NCI-H446 (cell line): ENCODE data around the gene SRRM3.
"Not testable (repeated sequence)": the region's sequence is repeated elsewhere in the genome, so short reads cannot be mapped to it uniquely, and the experiment has no call there.

Experiments
- DNase-seq, 2 experiments: peaks; one replicate each; lab custom pipeline; 2025; lab: John Stamatoyannopoulos, UW

The SRRM3 gene

DNA sequence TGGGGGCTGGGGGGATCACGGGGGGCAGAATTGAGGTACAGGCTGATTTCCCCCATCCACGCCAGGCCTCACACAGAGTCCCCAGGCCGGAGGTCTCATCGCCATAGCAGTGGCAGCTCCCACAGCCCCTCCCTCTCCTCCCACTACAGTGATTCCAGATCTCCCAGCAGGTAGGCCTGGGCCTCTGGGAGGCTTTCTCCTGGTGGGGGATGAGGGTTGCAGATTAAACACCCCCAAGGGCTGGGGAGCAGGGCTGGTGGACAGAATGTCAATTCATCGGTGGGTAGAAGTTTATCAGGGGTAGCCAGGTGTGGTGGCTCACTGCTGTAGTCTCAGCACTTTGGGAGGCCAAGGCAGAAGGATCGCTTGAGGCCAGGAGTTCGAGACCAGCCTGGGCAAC, 63.6 kb downstream of the SRRM3 start:
- DNase-seq, result no peak

- no peak for DNase-seq
These were observed 65.6 kb downstream of the SRRM3 start for GRCh38 chr7:76267107-76267893.

DNA sequence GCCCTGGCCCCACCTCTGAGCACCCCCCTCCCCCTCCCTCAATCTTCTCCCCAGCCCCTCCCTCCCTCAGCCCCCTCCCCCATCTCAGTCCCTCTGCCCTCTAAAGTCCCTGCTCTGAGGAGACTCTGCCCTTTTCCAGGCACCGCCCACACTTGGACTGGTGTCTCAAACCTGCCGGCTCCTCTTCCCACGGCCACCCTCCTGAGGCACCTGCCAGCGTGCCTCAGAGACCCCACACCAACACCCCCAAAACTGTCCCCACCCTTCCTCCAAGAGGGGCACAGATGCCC, 66.1 kb downstream of the SRRM3 start:
- no peak for DNase-seq

DNA sequence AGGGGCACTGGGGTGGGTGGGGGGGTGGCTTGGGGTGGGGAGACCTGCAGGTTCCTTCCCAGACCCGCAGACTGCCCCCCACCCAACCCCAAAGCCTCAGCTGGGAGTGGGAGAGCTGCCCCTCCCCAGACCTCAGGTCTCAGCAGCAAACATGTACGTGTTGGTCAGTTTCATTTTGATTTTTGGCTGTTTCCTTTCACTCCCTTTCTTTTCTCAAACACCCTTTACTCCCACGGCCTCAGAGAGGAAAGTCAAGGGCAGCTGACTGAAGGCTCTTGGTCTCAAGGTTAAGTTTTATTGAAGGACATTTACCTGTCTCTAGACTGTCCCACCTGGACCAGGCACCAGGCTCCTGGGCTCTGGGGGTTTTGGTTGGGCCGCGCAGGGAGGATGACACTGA, 66.7 kb downstream of the SRRM3 start:
- DNase-seq, result no peak

GRCh38 chr7:76269895-76270294, 68.2 kb downstream of the SRRM3 start:
- DNase-seq, result no peak

GRCh38 chr7:76271384-76271783, 69.7 kb downstream of the SRRM3 start:
- not testable (repeated sequence) for DNase-seq

- no peak for DNase-seq
These were observed 70.4 kb downstream of the SRRM3 start for GRCh38 chr7:76272142-76272541.

- DNase-seq, result no peak
These were observed 71.3 kb downstream of the SRRM3 start for GRCh38 chr7:76272851-76273497.

GRCh38 chr7:76273503-76273902, 71.8 kb downstream of the SRRM3 start:
- DNase-seq, result no peak

- no peak for DNase-seq
These were observed 76.8 kb downstream of the SRRM3 start for GRCh38 chr7:76278540-76278939.

GRCh38 chr7:76280408-76280807, 78.7 kb downstream of the SRRM3 start:
- no peak for DNase-seq

DNA sequence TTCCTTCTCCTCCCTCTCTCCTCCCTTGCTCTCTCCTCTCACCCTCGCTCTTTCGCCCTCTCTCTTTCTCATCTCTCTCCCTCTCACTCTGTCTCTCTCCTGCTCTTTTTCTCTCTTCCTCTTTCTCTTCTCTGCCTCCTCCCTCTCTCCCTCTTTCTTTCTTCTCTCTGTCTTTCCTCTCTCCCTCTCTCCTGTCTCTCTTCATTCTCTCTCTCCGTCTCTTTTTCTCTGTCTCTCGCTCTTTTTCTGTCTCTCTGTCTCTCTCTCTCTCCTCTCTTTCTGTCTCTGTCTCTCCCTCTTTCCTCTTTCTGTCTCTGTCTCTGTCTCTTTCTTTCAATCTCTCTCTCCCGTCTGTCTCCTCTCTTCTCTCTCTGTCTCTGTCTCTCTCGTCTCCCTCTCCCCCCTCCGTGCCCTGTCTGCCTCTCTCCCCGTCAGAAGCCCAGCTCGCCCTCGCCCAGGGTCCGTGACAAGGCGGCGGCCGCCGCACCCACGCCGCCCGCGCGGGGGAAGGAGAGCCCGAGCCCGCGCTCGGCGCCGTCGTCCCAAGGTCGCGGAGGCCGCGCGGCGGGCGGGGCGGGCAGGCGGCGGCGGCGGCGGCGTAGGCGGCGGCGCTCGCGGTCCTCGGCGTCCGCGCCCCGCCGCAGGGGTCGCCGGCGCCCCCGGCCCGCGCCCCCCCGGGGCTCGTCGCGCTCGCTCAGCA, 79.5 kb downstream of the SRRM3 start:
- DNase-seq, result no peak

DNA sequence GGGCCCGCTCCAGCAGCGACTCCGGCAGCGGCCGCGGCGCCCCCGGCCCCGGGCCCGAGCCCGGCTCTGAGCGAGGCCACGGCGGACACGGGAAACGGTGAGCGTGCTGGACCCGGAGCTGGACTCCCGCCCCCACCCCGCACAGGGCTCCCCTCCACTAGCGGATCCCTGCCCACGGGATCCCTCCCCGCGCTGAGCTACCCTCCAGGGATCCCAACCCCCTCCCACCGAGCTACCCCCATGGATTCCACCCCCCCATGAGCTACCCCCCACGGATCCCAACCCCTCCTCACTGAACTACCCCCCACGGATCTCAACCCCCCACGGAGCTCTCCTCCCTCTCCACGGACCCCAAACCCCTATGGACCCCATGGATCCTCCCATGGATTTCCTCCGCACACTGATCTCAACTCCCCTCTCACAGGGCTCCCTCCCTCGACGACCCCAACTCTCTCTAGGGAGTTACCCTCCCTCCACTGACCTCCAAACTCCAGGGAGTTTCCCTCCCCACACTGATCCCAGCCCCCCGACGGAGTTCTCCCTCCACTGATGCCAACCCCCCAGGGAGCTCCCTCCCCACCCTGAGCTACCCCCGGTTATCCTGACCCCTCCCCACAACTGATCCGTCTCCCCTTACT, 80.1 kb downstream of the SRRM3 start:
- no peak for DNase-seq

DNA sequence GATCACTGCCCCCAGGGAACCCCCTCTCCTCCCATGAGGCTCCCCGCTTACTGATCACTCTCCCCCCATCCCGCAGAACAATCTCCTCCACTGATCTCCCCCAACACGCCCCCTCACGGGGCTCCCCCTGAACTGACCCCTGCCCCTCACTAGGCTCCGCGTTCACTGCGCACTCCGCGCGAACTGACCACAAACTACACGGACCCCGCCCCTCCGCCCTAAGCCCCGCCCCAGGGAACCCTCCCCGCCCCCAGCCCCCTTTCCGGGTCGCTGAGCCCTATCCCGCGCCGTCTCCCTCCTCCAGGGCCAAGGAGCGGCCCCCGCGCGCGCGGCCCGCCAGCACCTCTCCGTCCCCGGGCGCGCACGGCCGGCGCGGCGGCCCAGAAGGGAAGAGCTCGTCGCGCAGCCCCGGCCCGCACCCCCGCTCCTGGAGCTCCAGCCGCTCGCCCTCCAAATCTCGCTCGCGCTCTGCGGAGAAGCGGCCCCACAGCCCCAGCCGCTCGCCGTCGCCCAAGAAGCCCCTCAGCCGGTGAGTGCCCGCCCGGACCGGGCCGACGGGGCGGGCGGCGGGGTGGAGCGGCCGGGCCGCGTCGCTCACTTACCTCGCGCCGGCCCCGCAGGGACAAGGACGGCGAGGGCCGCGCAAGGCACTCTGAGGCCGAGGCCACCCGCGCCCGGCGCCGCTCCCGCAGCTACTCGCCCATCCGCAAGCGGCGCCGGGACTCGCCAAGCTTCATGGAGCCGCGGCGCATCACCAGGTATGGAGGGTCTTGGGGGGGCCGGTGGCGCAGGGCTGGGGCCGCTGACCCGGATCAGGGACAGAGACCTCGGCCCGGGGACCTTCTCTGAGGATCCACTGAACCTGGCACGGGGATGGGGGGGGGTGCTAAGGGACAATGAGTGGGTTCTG, 80.9 kb downstream of the SRRM3 start:
- DNase-seq, result no peak

DNA sequence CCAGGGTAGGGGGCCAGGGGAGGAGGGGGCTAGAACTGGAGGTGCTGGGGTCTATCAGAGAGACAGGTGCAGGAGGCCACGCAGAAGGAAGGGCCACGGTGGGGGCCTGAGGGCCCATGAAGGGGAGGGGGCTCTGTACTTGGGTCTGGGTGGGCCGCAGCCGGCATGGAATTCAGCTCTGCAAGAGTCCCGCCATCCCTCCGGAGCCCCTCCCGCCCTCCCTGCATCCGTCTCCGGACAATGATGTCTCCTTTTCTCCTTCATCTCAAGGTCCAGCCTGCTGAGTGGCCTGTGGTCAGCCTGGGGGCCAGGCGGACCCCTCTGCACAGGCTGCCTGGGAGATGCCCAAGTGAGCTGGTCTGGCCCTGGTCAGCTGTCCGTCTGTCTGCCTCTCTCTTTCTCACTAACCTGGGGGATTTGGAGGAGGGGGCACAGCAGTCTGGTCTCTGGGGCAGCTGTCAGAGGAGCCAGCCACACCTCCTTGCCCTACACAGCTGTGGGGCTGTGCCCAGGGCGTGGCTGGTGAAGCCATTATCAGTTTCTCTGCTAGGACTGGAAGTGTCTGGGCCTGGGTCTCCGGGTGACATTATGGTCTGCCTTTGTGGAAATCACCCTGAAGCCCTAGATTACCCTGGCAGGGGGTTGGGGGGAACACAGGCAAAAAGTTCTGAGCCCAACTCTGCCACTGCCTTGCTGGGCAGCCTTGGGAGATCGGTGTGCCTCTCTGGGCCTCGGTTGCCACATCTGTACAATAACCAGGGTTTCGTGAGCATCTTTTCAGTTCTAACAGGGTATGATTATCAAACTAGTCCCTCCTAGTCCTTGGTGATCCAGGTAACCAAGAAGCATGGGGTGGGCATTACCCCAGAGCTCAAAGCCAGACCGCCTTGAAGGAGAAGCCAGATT, 81.8 kb downstream of the SRRM3 start:
- no peak for DNase-seq

- DNase-seq, result no peak
These were observed 84.1 kb downstream of the SRRM3 start for GRCh38 chr7:76285604-76286374.

DNA sequence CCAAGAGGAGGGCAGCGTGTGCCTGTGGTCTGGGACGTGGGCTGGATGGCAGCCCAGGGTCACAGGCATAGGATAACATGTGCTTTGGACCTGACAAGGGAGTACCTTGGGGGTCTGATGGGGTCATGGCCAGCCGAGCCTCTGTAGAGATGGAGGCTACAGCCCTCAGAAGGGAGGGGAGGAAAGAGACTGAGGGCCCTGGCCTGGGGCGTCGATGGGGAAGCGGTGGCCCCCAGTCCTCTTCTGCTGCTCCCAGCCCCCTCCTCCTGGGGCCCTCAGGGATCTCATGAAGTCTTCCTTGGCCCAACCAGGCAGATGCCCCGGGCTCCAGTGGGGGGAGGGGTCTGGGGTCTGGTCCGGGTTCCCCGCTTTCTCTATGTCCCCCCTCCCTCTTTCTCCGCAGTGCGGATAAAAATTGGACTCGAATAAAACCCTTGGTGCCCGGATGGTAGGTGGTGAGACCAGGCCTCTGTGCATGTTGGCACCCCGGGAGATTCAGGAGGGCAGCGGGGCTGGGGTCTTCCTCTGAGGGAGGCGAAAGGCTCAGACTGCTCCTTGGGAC, 85.2 kb downstream of the SRRM3 start:
- no peak for DNase-seq

GRCh38 chr7:76290847-76291350, 89.2 kb downstream of the SRRM3 start:
- DNase-seq, result not testable (repeated sequence)
